ENCODE measurements around the gene LRRC15. TPM values are rescaled to one million over a fixed set of nuclear protein-coding genes. Genes with fewer than 3 reads are reported as not detected.
A peak's percentile ranks its signal among the peaks of the same experiment; 100 is the strongest.

LRRC15 gene
- total and polyA plus RNA-seq, 3 experiments from 2014 or later: not detected

GRCh38 chr3:194323785-194324735, 45.5 kb downstream of the LRRC15 start:
- CTCF ChIA-PET: interaction anchor here (1.4 to 1.5 kb wide), 2 partner anchors 8 to 9 kb away, joined by 5 to 7 read pairs; no protein-coding TSS in a partner anchor
- H3K4me1 ChIP-seq (ENCODE audit: insufficient read depth, low read length): peaks cover 4% of the 10 kb centered on the region
- H3K27me3 ChIP-seq (ENCODE audit: insufficient read depth, low read length, poor library complexity, severe bottlenecking): peaks cover 4% of the 10 kb centered on the region
- H3K27ac Mint-ChIP-seq: peak overlapping the region in 1 of 8 donors; percentile 75
- peaks cover 0 to 8% (median 2%) of the 10 kb centered on the region in 3 donors for H3K4me1 Mint-ChIP-seq
- peaks cover 1 to 7% (median 4%) of the 10 kb centered on the region in 5 donors for H3K9me3 Mint-ChIP-seq
- no peaks in the 10 kb centered on the region for H3K9me3 ChIP-seq (ENCODE audit: low read length)
- H3K27ac ChIP-seq (ENCODE audit: low read depth, low read length): no peak overlapping the region
- H3K27me3 Mint-ChIP-seq: peaks cover 14 to 16% of the 10 kb centered on the region in 2 donors
- DNase-seq: peak in 3 of 5 donors; percentile 18 to 39 (median 28)
- H3K36me3 ChIP-seq (ENCODE audit: insufficient read depth, low read length): no peaks in the 10 kb centered on the region
- H3K4me3 ChIP-seq (ENCODE audit: low read length): peak overlapping the region; percentile 57
- POLR2A ChIA-PET: no interaction called here
- H3K4me3 Mint-ChIP-seq: no peak overlapping the region
- H3K36me3 Mint-ChIP-seq: peaks cover 0 to 3% (median 0%) of the 10 kb centered on the region in 3 donors

- peaks cover 17 to 20% of the 10 kb centered on the region in 2 donors for H3K27me3 Mint-ChIP-seq
- H3K4me3 Mint-ChIP-seq: peak overlapping the region in 2 of 7 donors; percentile 19 to 64
- H3K36me3 Mint-ChIP-seq: peaks cover 0 to 5% (median 0%) of the 10 kb centered on the region in 3 donors
- ChIA-PET CTCF (interaction anchor here (1.5 kb wide), 1 partner anchor 11 kb away, joined by 5 read pairs; no protein-coding TSS in a partner anchor), POLR2A (no interaction called here)
- peaks cover 0 to 8% (median 2%) of the 10 kb centered on the region in 3 donors for H3K4me1 Mint-ChIP-seq
- H3K27ac Mint-ChIP-seq: no peak overlapping the region
- Histone ChIP-seq H3K4me1 (ENCODE audit: insufficient read depth, low read length) (peaks cover 4% of the 10 kb centered on the region), H3K27ac (ENCODE audit: low read depth, low read length) (no peak overlapping the region), H3K36me3 (ENCODE audit: insufficient read depth, low read length) (no peaks in the 10 kb centered on the region), H3K27me3 (ENCODE audit: insufficient read depth, low read length, poor library complexity, severe bottlenecking) (peaks cover 4% of the 10 kb centered on the region), H3K4me3 (ENCODE audit: low read length) (no peak overlapping the region), H3K9me3 (ENCODE audit: low read length) (no peaks in the 10 kb centered on the region)
- peaks cover 2 to 10% (median 8%) of the 10 kb centered on the region in 5 donors for H3K9me3 Mint-ChIP-seq
- DNase-seq: no peak
These were observed 46.8 kb downstream of the LRRC15 start for GRCh38 chr3:194322678-194323211.

DNA sequence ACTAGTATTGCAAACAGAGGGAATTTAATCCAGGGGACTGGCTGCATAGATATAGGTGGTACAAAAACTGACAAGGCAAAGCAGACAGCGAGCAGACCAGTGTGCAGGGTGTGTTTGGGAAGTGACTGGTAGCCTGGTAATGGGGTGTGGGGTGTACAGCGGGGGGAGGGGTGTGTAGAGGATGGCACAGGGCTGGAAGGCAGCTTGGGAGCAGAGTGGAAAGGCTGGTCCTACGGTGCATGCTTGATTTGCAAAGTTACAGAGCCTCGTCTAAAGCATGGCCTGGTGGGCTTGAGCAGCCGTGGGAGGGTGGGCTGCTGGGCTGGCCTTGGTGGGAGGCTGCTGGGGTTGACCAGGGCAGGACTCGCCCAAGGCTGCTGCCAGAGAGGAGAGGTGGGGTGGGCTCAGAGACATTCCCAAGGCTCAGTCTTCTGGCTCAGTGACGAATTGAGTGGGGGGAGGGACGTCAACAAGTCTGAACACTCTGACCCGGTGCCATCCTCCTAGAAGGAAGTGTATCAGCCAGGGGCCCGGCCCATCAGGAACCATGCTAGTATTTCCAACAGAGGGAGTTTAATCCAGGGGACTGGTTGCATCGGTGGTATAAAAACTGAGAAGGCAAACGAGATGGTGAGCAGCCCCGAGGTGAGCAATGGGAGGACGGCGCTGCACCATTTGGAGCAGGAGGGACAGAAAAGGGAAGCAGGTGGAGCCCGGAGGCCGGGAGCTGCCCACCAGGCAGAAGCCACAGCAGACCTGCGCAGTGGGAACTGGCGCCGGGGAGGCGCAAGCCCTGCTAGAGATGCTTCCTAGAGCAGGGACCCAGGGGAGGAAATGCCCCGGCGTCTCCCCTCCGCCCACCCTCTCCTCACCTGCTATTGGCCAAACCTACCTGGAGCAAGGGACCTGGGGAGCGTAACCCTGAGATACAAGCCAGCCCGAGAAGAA, 47.6 kb downstream of the LRRC15 start:
- peaks cover 4% of the 10 kb centered on the region for H3K4me1 ChIP-seq (ENCODE audit: insufficient read depth, low read length)
- H3K9me3 Mint-ChIP-seq: peaks cover 2 to 10% (median 8%) of the 10 kb centered on the region in 5 donors
- H3K4me1 Mint-ChIP-seq: peaks cover 0 to 8% (median 2%) of the 10 kb centered on the region in 3 donors
- ChIA-PET CTCF (interaction anchor here (1.5 kb wide), 1 partner anchor 12 kb away, joined by 5 read pairs; no protein-coding TSS in a partner anchor), POLR2A (no interaction called here)
- peaks cover 22 to 28% of the 10 kb centered on the region in 2 donors for H3K27me3 Mint-ChIP-seq
- H3K4me3 Mint-ChIP-seq: peak overlapping the region in 1 of 7 donors; percentile 30
- DNase-seq: no peak
- peaks cover 9% of the 10 kb centered on the region for H3K27me3 ChIP-seq (ENCODE audit: insufficient read depth, low read length, poor library complexity, severe bottlenecking)
- H3K27ac ChIP-seq (ENCODE audit: low read depth, low read length): no peak overlapping the region
- no peaks in the 10 kb centered on the region for H3K36me3 ChIP-seq (ENCODE audit: insufficient read depth, low read length)
- no peaks in the 10 kb centered on the region for H3K9me3 ChIP-seq (ENCODE audit: low read length)
- peaks cover 0 to 5% (median 0%) of the 10 kb centered on the region in 3 donors for H3K36me3 Mint-ChIP-seq
- H3K4me3 ChIP-seq (ENCODE audit: low read length): no peak overlapping the region
- no peak overlapping the region for H3K27ac Mint-ChIP-seq

- Histone ChIP-seq H3K36me3 (ENCODE audit: insufficient read depth, low read length) (no peaks in the 10 kb centered on the region), H3K9me3 (ENCODE audit: low read length) (no peaks in the 10 kb centered on the region), H3K4me1 (ENCODE audit: insufficient read depth, low read length) (peaks cover 8% of the 10 kb centered on the region), H3K27ac (ENCODE audit: low read depth, low read length) (no peak overlapping the region), H3K27me3 (ENCODE audit: insufficient read depth, low read length, poor library complexity, severe bottlenecking) (peaks cover 19% of the 10 kb centered on the region), H3K4me3 (ENCODE audit: low read length) (no peak overlapping the region)
- DNase-seq: no peak
- Mint-ChIP-seq H3K27ac (no peak overlapping the region), H3K4me3 (no peak overlapping the region), H3K9me3 (peaks cover 2 to 10% (median 8%) of the 10 kb centered on the region in 5 donors), H3K27me3 (peaks cover 29 to 37% of the 10 kb centered on the region in 2 donors), H3K36me3 (peaks cover 0 to 5% (median 0%) of the 10 kb centered on the region in 3 donors), H3K4me1 (peaks cover 5 to 16% (median 5%) of the 10 kb centered on the region in 3 donors)
- POLR2A ChIA-PET: no interaction called here
- CTCF ChIA-PET: no interaction called here
These were observed 48.7 kb downstream of the LRRC15 start for GRCh38 chr3:194320744-194321243.

GRCh38 chr3:194320100-194320499, 49.4 kb downstream of the LRRC15 start:
- no peak overlapping the region for H3K27ac ChIP-seq (ENCODE audit: low read depth, low read length)

DNA sequence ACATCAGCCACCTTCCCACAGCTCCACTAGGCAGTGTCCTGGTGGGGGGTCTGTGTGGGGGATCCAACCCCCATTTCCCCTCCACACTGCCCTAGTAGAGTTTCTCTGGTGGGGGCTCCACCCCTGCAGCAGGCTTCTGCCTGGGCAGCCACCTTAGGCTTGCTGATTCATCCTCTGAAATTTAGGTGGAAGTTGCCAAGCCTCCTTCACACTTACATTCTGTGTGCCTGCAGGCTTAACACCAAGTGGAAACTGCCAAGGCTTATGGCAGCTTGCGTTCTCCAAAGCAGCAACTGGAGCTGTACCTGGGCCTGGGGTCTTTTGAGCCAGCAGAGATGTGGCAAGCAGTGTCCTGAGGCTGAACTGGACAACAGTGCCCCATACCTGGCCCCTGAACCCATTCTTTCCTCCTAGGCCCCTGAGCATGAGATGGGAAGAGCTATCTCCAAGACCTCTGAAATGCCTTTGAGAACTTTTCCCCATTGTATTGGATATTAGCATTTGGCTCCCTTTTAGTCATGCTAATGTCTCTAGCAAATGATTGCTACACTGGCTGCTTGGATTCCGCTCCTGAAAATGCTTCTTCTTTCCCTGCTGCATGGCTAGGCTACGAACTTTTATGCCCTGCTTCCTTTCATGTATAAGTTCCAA, 50.9 kb downstream of the LRRC15 start:
- no peak for DNase-seq
- ChIA-PET CTCF (no interaction called here), POLR2A (no interaction called here)
- Mint-ChIP-seq H3K36me3 (peaks cover 0 to 5% (median 0%) of the 10 kb centered on the region in 3 donors), H3K27me3 (peaks cover 32 to 50% of the 10 kb centered on the region in 2 donors), H3K9me3 (peaks cover 0 to 10% (median 8%) of the 10 kb centered on the region in 5 donors), H3K4me3 (peak overlapping the region in 1 of 7 donors; percentile 3), H3K4me1 (peaks cover 11 to 25% (median 12%) of the 10 kb centered on the region in 3 donors), H3K27ac (no peak overlapping the region)
- peaks cover 12% of the 10 kb centered on the region for H3K4me1 ChIP-seq (ENCODE audit: insufficient read depth, low read length)
- peaks cover 23% of the 10 kb centered on the region for H3K27me3 ChIP-seq (ENCODE audit: insufficient read depth, low read length, poor library complexity, severe bottlenecking)
- H3K4me3 ChIP-seq (ENCODE audit: low read length): no peak overlapping the region
- no peaks in the 10 kb centered on the region for H3K36me3 ChIP-seq (ENCODE audit: insufficient read depth, low read length)
- H3K9me3 ChIP-seq (ENCODE audit: low read length): no peaks in the 10 kb centered on the region
- no peak overlapping the region for H3K27ac ChIP-seq (ENCODE audit: low read depth, low read length)

More at GRCh38 chr3:194320100-194320499, 49.4 kb downstream of the LRRC15 start:
- no peak overlapping the region for H3K4me3 Mint-ChIP-seq
- H3K27ac Mint-ChIP-seq: no peak overlapping the region
- H3K36me3 Mint-ChIP-seq: peaks cover 0 to 5% (median 0%) of the 10 kb centered on the region in 3 donors
- peaks cover 8 to 22% (median 9%) of the 10 kb centered on the region in 3 donors for H3K4me1 Mint-ChIP-seq
- H3K4me3 ChIP-seq (ENCODE audit: low read length): no peak overlapping the region
- DNase-seq: no peak
- no peaks in the 10 kb centered on the region for H3K36me3 ChIP-seq (ENCODE audit: insufficient read depth, low read length)
- ChIA-PET CTCF (no interaction called here), POLR2A (no interaction called here)
- peaks cover 13% of the 10 kb centered on the region for H3K4me1 ChIP-seq (ENCODE audit: insufficient read depth, low read length)
- H3K9me3 Mint-ChIP-seq: peaks cover 0 to 10% (median 8%) of the 10 kb centered on the region in 5 donors
- H3K27me3 ChIP-seq (ENCODE audit: insufficient read depth, low read length, poor library complexity, severe bottlenecking): peaks cover 20% of the 10 kb centered on the region
- H3K9me3 ChIP-seq (ENCODE audit: low read length): no peaks in the 10 kb centered on the region
- H3K27me3 Mint-ChIP-seq: peaks cover 32 to 41% of the 10 kb centered on the region in 2 donors

GRCh38 chr3:194316918-194317317, 52.6 kb downstream of the LRRC15 start:
- Mint-ChIP-seq H3K27me3 (peaks cover 36 to 56% of the 10 kb centered on the region in 2 donors), H3K36me3 (peaks cover 0 to 5% (median 0%) of the 10 kb centered on the region in 3 donors)
- H3K27me3 ChIP-seq (ENCODE audit: insufficient read depth, low read length, poor library complexity, severe bottlenecking): peaks cover 23% of the 10 kb centered on the region

More at GRCh38 chr3:194316918-194317317, 52.6 kb downstream of the LRRC15 start:
- H3K27ac ChIP-seq (ENCODE audit: low read depth, low read length): no peak overlapping the region
- H3K4me1 ChIP-seq (ENCODE audit: insufficient read depth, low read length): peaks cover 12% of the 10 kb centered on the region
- no peak for DNase-seq
- CTCF ChIA-PET: interaction anchor here (1.3 to 5.6 kb wide), 6 partner anchors 14 to 651 kb away, joined by 4 to 72 read pairs (median 8); no protein-coding TSS in a partner anchor
- no peaks in the 10 kb centered on the region for H3K36me3 ChIP-seq (ENCODE audit: insufficient read depth, low read length)
- Mint-ChIP-seq H3K27ac (no peak overlapping the region), H3K4me1 (peaks cover 10 to 17% (median 11%) of the 10 kb centered on the region in 3 donors), H3K9me3 (peaks cover 0 to 10% (median 8%) of the 10 kb centered on the region in 5 donors), H3K4me3 (peak overlapping the region in 1 of 7 donors; percentile 53)
- no peaks in the 10 kb centered on the region for H3K9me3 ChIP-seq (ENCODE audit: low read length)
- no peak overlapping the region for H3K4me3 ChIP-seq (ENCODE audit: low read length)
- POLR2A ChIA-PET: no interaction called here
